Neural progenitor cell (in vitro differentiated cells): ENCODE data around the gene JMJD8. TPM values are rescaled to one million over a fixed set of nuclear protein-coding genes. Genes with fewer than 3 reads are reported as not detected.

ENCODE experiments used
- DNase-seq: peaks from one replicate; pipeline ENCODE4 v3.0.0-alpha.2; 2016; ENCODE audit warnings: low spot score
- H2AFZ ChIP-seq: fragments of 200-600 bp; sonication (generic); replicated peaks from 2 replicates; pipeline ENCODE4 v1.6.1; 2016; ENCODE audit warnings: antibody characterized with exemption
- H3F3A ChIP-seq: fragments of 200-600 bp; sonication (generic); 2 replicates; pipeline ENCODE4 v1.6.1; 2016; ENCODE audit warnings: antibody characterized with exemption, low read depth
- H3K27ac ChIP-seq: fragments of 200-600 bp; sonication (generic); 2 replicates; pipeline ENCODE4 v1.5.1; 2016; ENCODE audit warnings: mild to moderate bottlenecking
- H3K27me3 ChIP-seq: fragments of 200-600 bp; sonication (generic); 2 replicates; pipeline ENCODE4 v1.6.1; 2016; ENCODE audit warnings: mild to moderate bottlenecking, moderate library complexity
- H3K36me3 ChIP-seq: fragments of 200-600 bp; sonication (generic); 2 replicates; pipeline ENCODE4 v1.5.1; 2016
- H3K4me1 ChIP-seq: fragments of 200-600 bp; sonication (generic); 2 replicates; pipeline ENCODE4 v1.6.1; 2016; ENCODE audit warnings: mixed run types
- H3K4me2 ChIP-seq: fragments of 200-600 bp; sonication (generic); 2 replicates; pipeline ENCODE4 v1.6.1; 2016
- H3K4me3 ChIP-seq: fragments of 200-600 bp; sonication (generic); 2 replicates; pipeline ENCODE4 v1.5.1; 2016
- H3K79me2 ChIP-seq: fragments of 200-600 bp; sonication (generic); 2 replicates; pipeline ENCODE4 v1.6.1; 2016; ENCODE audit warnings: low read depth
- H3K9ac ChIP-seq: fragments of 200-600 bp; sonication (generic); 2 replicates; pipeline ENCODE4 v1.6.1; 2016
- H3K9me3 ChIP-seq: fragments of 200-600 bp; sonication (generic); 2 replicates; pipeline ENCODE4 v1.5.1; 2016; ENCODE audit warnings: low read depth
- H4K20me1 ChIP-seq: fragments of 200-600 bp; sonication (generic); 2 replicates; pipeline ENCODE4 v1.6.1; 2016; ENCODE audit warnings: low read depth
- H3K27ac Mint-ChIP-seq: 3 replicates; pipeline ENCODE4 v1.8.0; 2021; ENCODE audit warnings: mixed read lengths
- H3K27me3 Mint-ChIP-seq: 2 replicates; pipeline ENCODE4 v1.8.0; 2022; ENCODE audit warnings: low read depth, mild to moderate bottlenecking, inconsistent platforms, moderate library complexity, mixed read lengths; ENCODE audit not compliant: insufficient read depth
- H3K36me3 Mint-ChIP-seq: 3 replicates; pipeline ENCODE4 v1.8.0; 2021; ENCODE audit warnings: mixed read lengths
- H3K4me1 Mint-ChIP-seq: 3 replicates; pipeline ENCODE4 v1.8.0; 2021; ENCODE audit warnings: mixed read lengths
- H3K4me3 Mint-ChIP-seq: 3 replicates; pipeline ENCODE4 v1.8.0; 2021; ENCODE audit warnings: mild to moderate bottlenecking, moderate library complexity, mixed read lengths
- H3K9me3 Mint-ChIP-seq: 3 replicates; pipeline ENCODE4 v1.8.0; 2020; ENCODE audit warnings: mixed read lengths
- EZH2 ChIP-seq: fragments of 200-600 bp; sonication (generic); IDR thresholded peaks from 2 replicates; pipeline ENCODE4 v1.6.1; 2017; ENCODE audit warnings: antibody characterized with exemption, mild to moderate bottlenecking, moderate library complexity
- EZH2phosphoT487 ChIP-seq: fragments of 200-600 bp; sonication (generic); IDR thresholded peaks from 2 replicates; pipeline ENCODE4 v1.6.1; 2017; ENCODE audit warnings: antibody characterized with exemption
- total RNA-seq: library from RNA; depleted of rRNA; stranded (reverse); fragments of >200 nt; gene quantifications from 2 replicates; pipeline ENCODE4 v1.2.3, GENCODE V29; 2015; ENCODE audit warnings: low replicate concordance
- TF ChIP-seq, protein P1 (sequence below): fragments of 200-600 bp; sonication (generic); IDR thresholded peaks from 2 replicates; pipeline ENCODE4 v1.5.1; 2017; ENCODE audit warnings: antibody characterized with exemption, mild to moderate bottlenecking

JMJD8 gene
- total RNA-seq, 1 donor from 2014 or later = 32.1 TPM

- Mint-ChIP-seq H3K4me3 (no peak overlapping the region), H3K9me3 (no peaks in the 10 kb centered on the region), H3K27me3 (peaks cover 2% of the 10 kb centered on the region), H3K4me1 (peaks cover 4% of the 10 kb centered on the region), H3K27ac (no peak overlapping the region), H3K36me3 (peaks cover 2% of the 10 kb centered on the region)
- TF ChIP-seq, protein P1, sequence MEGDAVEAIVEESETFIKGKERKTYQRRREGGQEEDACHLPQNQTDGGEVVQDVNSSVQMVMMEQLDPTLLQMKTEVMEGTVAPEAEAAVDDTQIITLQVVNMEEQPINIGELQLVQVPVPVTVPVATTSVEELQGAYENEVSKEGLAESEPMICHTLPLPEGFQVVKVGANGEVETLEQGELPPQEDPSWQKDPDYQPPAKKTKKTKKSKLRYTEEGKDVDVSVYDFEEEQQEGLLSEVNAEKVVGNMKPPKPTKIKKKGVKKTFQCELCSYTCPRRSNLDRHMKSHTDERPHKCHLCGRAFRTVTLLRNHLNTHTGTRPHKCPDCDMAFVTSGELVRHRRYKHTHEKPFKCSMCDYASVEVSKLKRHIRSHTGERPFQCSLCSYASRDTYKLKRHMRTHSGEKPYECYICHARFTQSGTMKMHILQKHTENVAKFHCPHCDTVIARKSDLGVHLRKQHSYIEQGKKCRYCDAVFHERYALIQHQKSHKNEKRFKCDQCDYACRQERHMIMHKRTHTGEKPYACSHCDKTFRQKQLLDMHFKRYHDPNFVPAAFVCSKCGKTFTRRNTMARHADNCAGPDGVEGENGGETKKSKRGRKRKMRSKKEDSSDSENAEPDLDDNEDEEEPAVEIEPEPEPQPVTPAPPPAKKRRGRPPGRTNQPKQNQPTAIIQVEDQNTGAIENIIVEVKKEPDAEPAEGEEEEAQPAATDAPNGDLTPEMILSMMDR = no peak
- TF ChIP-seq EZH2phosphoT487 (no peak), EZH2 (no peak)
- no peaks in the 10 kb centered on the region for H3K79me2 ChIP-seq
- no peaks in the 10 kb centered on the region for H3K27me3 ChIP-seq
- no peak overlapping the region for H2AFZ ChIP-seq
- H4K20me1 ChIP-seq = peaks cover 5% of the 10 kb centered on the region
- H3K4me3 ChIP-seq = no peak overlapping the region
- no peak for DNase-seq
- no peak overlapping the region for H3K27ac ChIP-seq
- H3K4me1 ChIP-seq = peaks cover 3% of the 10 kb centered on the region
- H3K36me3 ChIP-seq = no peaks in the 10 kb centered on the region
- H3K9me3 ChIP-seq = no peaks in the 10 kb centered on the region
- H3K9ac ChIP-seq = no peak overlapping the region
- no peak overlapping the region for H3K4me2 ChIP-seq
- peaks cover 3% of the 10 kb centered on the region for H3F3A ChIP-seq
These were observed 24.5 kb downstream of the JMJD8 start for GRCh38 chr16:659618-660017.

GRCh38 chr16:658679-659571 lies 25.2 kb downstream of the JMJD8 start:
- Histone ChIP-seq H3K9me3 (no peaks in the 10 kb centered on the region), H3K27me3 (no peaks in the 10 kb centered on the region), H3K4me3 (no peak overlapping the region), H3F3A (peaks cover 3% of the 10 kb centered on the region), H2AFZ (no peak overlapping the region), H3K36me3 (no peaks in the 10 kb centered on the region), H3K27ac (no peak overlapping the region), H3K9ac (no peak overlapping the region), H3K4me1 (peaks cover 3% of the 10 kb centered on the region), H3K4me2 (no peak overlapping the region), H4K20me1 (peaks cover 5% of the 10 kb centered on the region), H3K79me2 (no peaks in the 10 kb centered on the region)
- DNase-seq = no peak
- TF ChIP-seq, protein P1 = no peak
- TF ChIP-seq EZH2 (no peak), EZH2phosphoT487 (no peak)
- peaks cover 2% of the 10 kb centered on the region for H3K36me3 Mint-ChIP-seq
- H3K27me3 Mint-ChIP-seq = peaks cover 2% of the 10 kb centered on the region
- no peak overlapping the region for H3K4me3 Mint-ChIP-seq
- peaks cover 4% of the 10 kb centered on the region for H3K4me1 Mint-ChIP-seq
- H3K27ac Mint-ChIP-seq = no peak overlapping the region
- no peaks in the 10 kb centered on the region for H3K9me3 Mint-ChIP-seq

DNA sequence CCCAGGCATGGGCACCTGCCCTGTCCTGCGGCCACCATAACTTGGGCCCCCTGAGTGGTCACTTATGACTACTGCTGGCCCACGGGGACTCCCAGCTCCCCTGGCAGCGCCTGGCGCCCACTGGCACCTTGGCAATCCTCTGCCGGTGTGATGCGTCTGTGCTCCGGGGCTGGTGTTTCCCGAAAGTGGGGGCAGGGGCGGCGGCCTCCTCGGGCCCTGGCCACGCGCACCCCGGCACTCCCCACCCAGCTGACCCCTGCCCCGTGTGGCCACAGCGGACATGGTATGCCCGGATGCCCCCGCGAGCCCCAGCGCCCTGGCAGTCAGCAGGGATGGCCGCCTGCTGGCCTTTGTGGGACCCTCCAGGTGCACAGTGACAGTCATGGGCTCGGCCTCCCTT lies 26.6 kb downstream of the JMJD8 start:
- Mint-ChIP-seq H3K27ac (no peak overlapping the region), H3K4me1 (peaks cover 4% of the 10 kb centered on the region)

More for the DNA sequence above, 26.6 kb downstream of the JMJD8 start:
- Histone ChIP-seq H3K4me3 (no peak overlapping the region), H3F3A (peaks cover 3% of the 10 kb centered on the region), H3K79me2 (no peaks in the 10 kb centered on the region), H4K20me1 (peaks cover 5% of the 10 kb centered on the region), H3K9ac (no peak overlapping the region), H3K9me3 (no peaks in the 10 kb centered on the region), H3K36me3 (no peaks in the 10 kb centered on the region), H2AFZ (no peak overlapping the region), H3K27me3 (no peaks in the 10 kb centered on the region), H3K4me1 (peaks cover 3% of the 10 kb centered on the region), H3K27ac (no peak overlapping the region), H3K4me2 (no peak overlapping the region)
- H3K36me3 Mint-ChIP-seq = peaks cover under 1% of the 10 kb centered on the region
- no peak for TF ChIP-seq EZH2
- no peak for TF ChIP-seq EZH2phosphoT487
- TF ChIP-seq, protein P1 = no peak
- no peak overlapping the region for H3K4me3 Mint-ChIP-seq
- H3K27me3 Mint-ChIP-seq = no peaks in the 10 kb centered on the region
- no peak for DNase-seq
- no peaks in the 10 kb centered on the region for H3K9me3 Mint-ChIP-seq
